Measurements from ENCODE around the gene ADIG.

Gene ADIG

GRCh38 chr20:38545771-38546170 is 35.2 kb upstream of the ADIG start:
- no peak for TF ChIP-seq CTCF (IDR thresholded peaks at IDR 0.05; ENCODE audit: extremely low read depth, insufficient read depth, missing control alignments)
- no peak for DNase-seq (ENCODE audit: low spot score)
- in situ Hi-C loops (cut with MboI; ENCODE audit: low pct_unique_long_range_greater_than_20kb, low sequenced_read_pairs, unreplicated experiment): no loop called here

DNA sequence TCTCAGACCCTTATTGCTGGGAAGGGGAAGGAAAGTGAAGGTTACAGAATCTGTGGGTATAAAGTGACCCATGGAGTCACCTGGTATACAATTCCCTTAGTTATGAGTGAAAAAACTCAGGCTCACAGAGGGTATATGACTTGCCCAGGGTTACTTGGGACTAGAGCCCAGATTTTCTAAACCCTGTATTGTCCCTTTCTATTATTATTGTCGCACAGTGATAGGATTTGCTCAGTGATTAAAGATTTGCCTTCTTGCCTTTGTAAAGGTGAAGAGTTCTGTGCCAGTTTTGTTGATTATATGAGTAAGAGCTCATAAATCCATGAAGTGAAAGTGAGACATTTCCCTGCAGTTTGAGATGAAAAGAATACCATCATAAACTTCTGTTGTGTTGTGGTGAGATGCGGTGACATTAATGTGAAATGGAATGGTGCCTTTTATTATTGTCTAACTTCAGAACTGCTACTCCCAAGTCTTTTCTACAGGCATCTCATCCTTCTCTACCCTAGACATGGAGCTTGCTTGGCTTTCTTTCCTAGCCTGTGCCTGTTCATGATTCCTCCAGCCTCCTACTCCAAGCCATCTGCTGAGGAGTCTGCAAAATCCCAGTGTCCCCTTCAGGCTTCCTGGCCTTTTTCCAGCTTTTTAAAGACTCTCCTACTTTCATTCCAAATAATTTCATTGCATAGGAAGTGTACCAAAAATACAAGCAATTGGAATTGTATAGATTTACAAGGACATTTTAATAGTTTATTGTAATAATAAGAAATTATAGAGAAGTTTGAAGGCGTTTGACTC is 33.5 kb upstream of the ADIG start:
- TF ChIP-seq CTCF (IDR thresholded peaks at IDR 0.05; ENCODE audit: extremely low read depth, insufficient read depth, missing control alignments): no peak
- no peak for DNase-seq (ENCODE audit: low spot score)
- in situ Hi-C loops (cut with MboI; ENCODE audit: low pct_unique_long_range_greater_than_20kb, low sequenced_read_pairs, unreplicated experiment): no loop called here

DNA sequence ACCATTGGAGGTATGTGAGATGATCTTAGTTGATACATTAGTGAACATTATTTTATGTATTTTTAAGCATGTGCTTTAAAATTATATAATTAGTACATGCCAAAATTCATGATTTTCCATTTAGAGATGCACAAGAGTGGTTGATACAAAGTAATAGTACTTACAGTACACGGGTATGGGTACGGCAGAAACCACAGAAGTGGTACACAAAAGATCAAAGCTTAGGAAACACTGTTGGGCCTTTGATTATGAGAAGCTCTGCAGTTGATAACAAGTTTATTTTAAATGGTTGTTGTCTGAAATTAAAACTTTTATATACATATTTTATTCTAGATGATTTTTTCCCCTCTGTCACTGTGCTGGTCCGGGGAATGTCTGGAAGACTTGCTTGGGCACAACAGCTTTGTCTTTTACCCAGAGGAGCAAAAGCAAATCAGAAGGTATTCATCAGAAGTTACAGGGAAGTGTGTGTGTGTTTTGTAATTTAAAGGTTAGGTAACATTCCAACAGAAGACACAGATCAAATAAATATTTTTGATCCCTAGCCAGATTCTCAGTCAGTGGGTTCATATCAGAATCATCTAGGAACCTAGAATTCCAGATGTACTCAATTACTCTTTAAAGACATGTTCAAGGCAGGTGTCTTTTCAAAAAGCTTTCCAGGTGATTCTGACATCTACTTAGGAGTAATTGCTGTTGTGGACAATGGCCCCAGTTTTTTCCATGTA is 32.5 kb upstream of the ADIG start:
- in situ Hi-C loops (cut with MboI; ENCODE audit: low pct_unique_long_range_greater_than_20kb, low sequenced_read_pairs, unreplicated experiment): no loop called here
- no peak for DNase-seq (ENCODE audit: low spot score)
- no peak for TF ChIP-seq CTCF (IDR thresholded peaks at IDR 0.05; ENCODE audit: extremely low read depth, insufficient read depth, missing control alignments)

- DNase-seq (ENCODE audit: low spot score): no peak
- in situ Hi-C loops (cut with MboI; ENCODE audit: low pct_unique_long_range_greater_than_20kb, low sequenced_read_pairs, unreplicated experiment): no loop called here
- peak; percentile 10 for TF ChIP-seq CTCF (IDR thresholded peaks at IDR 0.05; ENCODE audit: extremely low read depth, insufficient read depth, missing control alignments)
These were observed 30.7 kb upstream of the ADIG start for GRCh38 chr20:38550274-38550673.

GRCh38 chr20:38551056-38551626 is 29.9 kb upstream of the ADIG start:
- no peak for TF ChIP-seq CTCF (IDR thresholded peaks at IDR 0.05; ENCODE audit: extremely low read depth, insufficient read depth, missing control alignments)
- no peak for DNase-seq (ENCODE audit: low spot score)
- in situ Hi-C loops (cut with MboI; ENCODE audit: low pct_unique_long_range_greater_than_20kb, low sequenced_read_pairs, unreplicated experiment): no loop called here

- in situ Hi-C loops (cut with MboI; ENCODE audit: low pct_unique_long_range_greater_than_20kb, low sequenced_read_pairs, unreplicated experiment): no loop called here
- no peak for TF ChIP-seq CTCF (IDR thresholded peaks at IDR 0.05; ENCODE audit: extremely low read depth, insufficient read depth, missing control alignments)
- DNase-seq (ENCODE audit: low spot score): no peak
These were observed 26.0 kb upstream of the ADIG start for GRCh38 chr20:38554986-38555385.

All from GM13977 (cell line).